Cardiac muscle cell (in vitro differentiated cells and primary cell): ENCODE results near the gene PLCB2. TPM values are rescaled to one million over a fixed set of nuclear protein-coding genes. Genes with fewer than 3 reads are reported as not detected.
A peak's percentile ranks its signal among the peaks of the same experiment; 100 is the strongest.

Experiments used
- DNase-seq, 2 donors: peaks; one replicate each; pipeline versions ENCODE4 v3.0.0 to v3.0.0-alpha.2; 2010 to 2017; ENCODE audit warnings: low read depth in 1 of 2, low spot score in 1 of 2
- H3K27ac ChIP-seq: fragments of 200-600 bp; sonication (generic); 2 replicates; pipeline ENCODE4 v1.5.1; 2016
- H3K27me3 ChIP-seq: fragments of 200-600 bp; sonication (generic); 2 replicates; pipeline ENCODE4 v1.6.0; 2016; ENCODE audit warnings: control low read depth
- H3K36me3 ChIP-seq: fragments of 200-600 bp; sonication (generic); 2 replicates; pipeline ENCODE4 v1.5.1; 2016; ENCODE audit warnings: control low read depth
- H3K4me1 ChIP-seq: fragments of 200-600 bp; sonication (generic); 2 replicates; pipeline ENCODE4 v1.8.1; 2017; ENCODE audit warnings: low read depth, mild to moderate bottlenecking, mixed run types
- H3K4me3 ChIP-seq: fragments of 200-600 bp; sonication (generic); 2 replicates; pipeline ENCODE4 v1.5.1; 2016; ENCODE audit warnings: mild to moderate bottlenecking
- H3K9me3 ChIP-seq: fragments of 200-600 bp; sonication (generic); 2 replicates; pipeline ENCODE4 v1.5.1; 2017; ENCODE audit warnings: low read depth, mild to moderate bottlenecking, control low read depth
- polyA plus RNA-seq: library from polyadenylated mRNA; unstranded; fragments of >200 nt; fragmentation: Nextera tagmentation; extraction: Ambion mirVana; gene quantifications from 2 replicates; pipeline ENCODE4 v1.2.1, GENCODE V29; 2016
- total RNA-seq: library from RNA; depleted of rRNA; stranded (reverse); fragments of >200 nt; gene quantifications from 2 replicates; pipeline ENCODE4 v1.2.3, GENCODE V29; 2016
- TF ChIP-seq, protein P1 (sequence below): IDR thresholded peaks from 2 replicates; pipeline ENCODE4 v1.5.1; 2012; ENCODE audit warnings: low read depth, mild to moderate bottlenecking, low read length

PLCB2 gene
- total and polyA plus RNA-seq, 2 experiments from 2014 or later: 28.3 to 41.2 TPM

DNA sequence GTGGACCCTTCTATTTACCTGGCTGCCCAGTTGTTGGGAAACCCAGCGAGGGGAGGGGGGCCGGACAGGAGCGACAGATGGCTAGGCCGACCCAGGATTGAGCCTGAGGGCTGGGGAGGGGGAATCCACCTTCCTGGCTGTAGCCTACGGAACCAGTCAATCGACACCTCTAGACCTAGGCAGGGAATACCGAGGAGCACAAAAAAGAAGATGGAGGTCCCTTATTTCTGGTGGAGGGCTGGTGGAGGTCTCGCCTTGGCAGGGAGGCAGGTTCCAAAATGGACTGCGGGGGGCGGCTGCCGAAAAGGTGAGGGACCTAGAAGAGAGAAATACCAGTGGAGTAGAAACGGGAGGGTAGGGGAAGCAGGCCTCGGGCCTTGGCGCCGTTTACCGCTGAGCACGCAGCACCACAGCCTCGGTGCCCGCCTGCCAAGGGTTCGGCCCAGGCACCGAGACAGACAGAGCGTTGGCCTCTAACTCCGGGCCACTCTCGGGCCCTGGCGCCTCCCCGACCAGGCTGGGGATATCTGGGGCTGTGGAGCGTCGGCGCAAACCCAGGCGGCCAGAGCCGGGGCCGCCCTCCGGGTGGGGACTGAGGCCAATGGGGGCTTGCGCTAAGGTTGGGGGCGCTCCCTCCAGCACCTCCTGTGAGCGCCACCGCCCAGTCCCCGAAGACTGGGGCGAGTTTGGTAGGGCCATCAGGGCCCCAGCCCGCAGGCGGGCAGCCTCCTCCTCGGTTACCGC, 26.5 kb downstream of the PLCB2 start:
- no peak overlapping the region for H3K27ac ChIP-seq
- H3K27me3 ChIP-seq: peaks cover 38% of the 10 kb centered on the region
- H3K9me3 ChIP-seq: no peaks in the 10 kb centered on the region
- H3K36me3 ChIP-seq: no peaks in the 10 kb centered on the region
- DNase-seq: no peak
- peak overlapping the region; percentile 34 for H3K4me3 ChIP-seq
- TF ChIP-seq, protein P1, sequence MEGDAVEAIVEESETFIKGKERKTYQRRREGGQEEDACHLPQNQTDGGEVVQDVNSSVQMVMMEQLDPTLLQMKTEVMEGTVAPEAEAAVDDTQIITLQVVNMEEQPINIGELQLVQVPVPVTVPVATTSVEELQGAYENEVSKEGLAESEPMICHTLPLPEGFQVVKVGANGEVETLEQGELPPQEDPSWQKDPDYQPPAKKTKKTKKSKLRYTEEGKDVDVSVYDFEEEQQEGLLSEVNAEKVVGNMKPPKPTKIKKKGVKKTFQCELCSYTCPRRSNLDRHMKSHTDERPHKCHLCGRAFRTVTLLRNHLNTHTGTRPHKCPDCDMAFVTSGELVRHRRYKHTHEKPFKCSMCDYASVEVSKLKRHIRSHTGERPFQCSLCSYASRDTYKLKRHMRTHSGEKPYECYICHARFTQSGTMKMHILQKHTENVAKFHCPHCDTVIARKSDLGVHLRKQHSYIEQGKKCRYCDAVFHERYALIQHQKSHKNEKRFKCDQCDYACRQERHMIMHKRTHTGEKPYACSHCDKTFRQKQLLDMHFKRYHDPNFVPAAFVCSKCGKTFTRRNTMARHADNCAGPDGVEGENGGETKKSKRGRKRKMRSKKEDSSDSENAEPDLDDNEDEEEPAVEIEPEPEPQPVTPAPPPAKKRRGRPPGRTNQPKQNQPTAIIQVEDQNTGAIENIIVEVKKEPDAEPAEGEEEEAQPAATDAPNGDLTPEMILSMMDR: no peak
- peaks cover 46% of the 10 kb centered on the region for H3K4me1 ChIP-seq

DNA sequence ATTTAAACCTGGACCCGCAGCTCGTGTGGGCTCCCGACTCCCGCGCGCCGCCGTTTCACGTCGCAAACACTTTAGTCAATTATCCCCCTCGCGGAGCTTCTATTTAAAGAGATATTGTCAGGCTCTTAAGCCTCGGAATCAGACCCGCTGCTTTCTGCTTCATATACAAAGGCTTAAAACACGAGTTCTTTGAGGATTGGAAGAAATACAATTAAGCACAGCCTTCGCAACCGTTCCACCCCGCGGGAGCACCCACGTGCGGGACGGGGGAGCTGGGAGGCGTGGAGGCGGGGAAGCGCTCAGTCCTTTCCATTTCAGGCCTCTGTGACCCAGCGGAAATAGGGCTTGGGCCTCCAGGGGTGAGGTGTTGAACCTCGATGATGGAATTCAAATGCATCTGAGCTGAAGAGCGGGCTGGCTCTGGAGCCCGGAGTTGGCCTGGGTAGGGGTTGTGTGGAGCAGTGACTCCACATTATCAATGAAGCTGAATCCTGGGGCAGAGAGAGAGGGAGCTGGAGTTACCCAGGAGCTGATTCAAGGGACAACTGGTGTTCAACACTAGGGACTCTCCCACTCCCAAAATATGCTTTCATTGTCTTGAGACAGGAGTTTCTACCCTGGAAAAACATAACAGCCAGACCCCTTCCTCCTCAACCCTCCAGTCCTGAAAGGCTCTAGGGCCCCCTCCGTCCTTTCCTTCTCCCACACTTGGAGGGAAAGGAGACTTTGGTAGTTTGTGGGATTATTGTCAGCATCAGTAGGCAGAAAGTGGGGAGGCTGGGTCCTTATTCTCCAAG, 27.3 kb downstream of the PLCB2 start:
- TF ChIP-seq, protein P1: no peak
- peaks cover 38% of the 10 kb centered on the region for H3K27me3 ChIP-seq
- no peaks in the 10 kb centered on the region for H3K36me3 ChIP-seq
- peak overlapping the region; percentile 34 for H3K4me3 ChIP-seq
- DNase-seq: no peak
- H3K27ac ChIP-seq: peak overlapping the region; percentile 27
- H3K4me1 ChIP-seq: peaks cover 38% of the 10 kb centered on the region
- no peaks in the 10 kb centered on the region for H3K9me3 ChIP-seq

DNA sequence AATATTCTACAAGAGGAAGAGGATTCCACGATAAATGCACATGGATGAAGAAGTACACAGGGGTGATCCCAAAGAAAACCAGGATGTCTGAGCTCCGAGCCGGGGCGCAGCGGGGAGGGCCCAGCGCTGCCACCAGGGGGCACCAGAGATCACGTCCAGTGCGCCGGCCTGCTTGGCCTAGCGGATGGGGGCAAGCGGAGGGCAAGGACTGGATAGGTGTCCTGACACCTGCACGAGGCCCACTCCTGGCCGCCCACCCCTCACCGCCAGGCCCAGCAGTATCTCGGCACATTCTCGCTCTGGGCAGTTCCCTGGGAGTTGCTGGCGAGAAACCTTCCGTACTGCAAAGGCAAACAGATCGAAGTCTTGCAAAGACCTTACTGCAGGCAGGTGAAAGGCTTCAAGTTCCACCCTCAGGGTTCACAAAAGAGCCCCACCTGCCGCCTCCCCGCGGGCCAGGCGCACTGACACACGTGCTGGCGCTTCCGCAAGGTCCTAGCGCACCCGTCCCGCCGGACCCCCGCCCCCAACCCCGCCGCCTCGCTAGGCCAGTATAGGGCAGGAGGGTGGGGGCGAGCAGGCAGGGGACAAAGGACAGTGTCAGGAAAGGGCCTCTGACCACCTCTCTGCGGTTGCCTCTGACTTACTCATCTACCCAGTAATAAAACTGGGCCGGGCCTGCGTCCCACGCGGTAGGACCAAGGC, 28.1 kb downstream of the PLCB2 start:
- H3K27me3 ChIP-seq: peaks cover 38% of the 10 kb centered on the region
- peak; percentile 65 to 85 for DNase-seq
- no peak overlapping the region for H3K27ac ChIP-seq
- no peaks in the 10 kb centered on the region for H3K9me3 ChIP-seq
- no peaks in the 10 kb centered on the region for H3K36me3 ChIP-seq
- TF ChIP-seq, protein P1: peak; percentile 98
- H3K4me3 ChIP-seq: no peak overlapping the region
- peaks cover 30% of the 10 kb centered on the region for H3K4me1 ChIP-seq

DNA sequence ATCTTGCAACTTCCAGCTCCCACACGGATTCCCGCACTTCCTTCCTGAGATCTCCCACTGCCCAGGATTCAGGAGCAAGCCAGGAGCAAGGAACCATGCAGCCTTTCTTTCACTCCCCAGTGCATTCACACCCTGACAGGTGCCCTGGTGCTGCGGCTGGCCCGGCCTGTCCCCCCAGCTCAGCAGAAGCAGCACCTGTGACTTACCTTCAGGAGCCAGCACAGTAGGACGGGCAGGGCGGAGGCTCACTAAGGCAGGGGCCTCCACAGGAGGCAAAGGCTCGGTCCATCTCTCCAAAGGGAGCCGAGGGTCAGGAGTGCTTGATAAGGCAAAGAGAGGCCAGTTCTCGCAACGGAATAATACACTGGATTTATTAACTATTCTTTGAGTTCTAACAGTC, 29.7 kb downstream of the PLCB2 start:
- no peak overlapping the region for H3K27ac ChIP-seq
- peaks cover 30% of the 10 kb centered on the region for H3K4me1 ChIP-seq
- no peaks in the 10 kb centered on the region for H3K9me3 ChIP-seq
- H3K27me3 ChIP-seq: peaks cover 28% of the 10 kb centered on the region
- H3K36me3 ChIP-seq: no peaks in the 10 kb centered on the region
- TF ChIP-seq, protein P1: no peak
- no peak overlapping the region for H3K4me3 ChIP-seq
- DNase-seq: no peak

- H3K27me3 ChIP-seq: peaks cover 23% of the 10 kb centered on the region
- H3K4me1 ChIP-seq: peaks cover 30% of the 10 kb centered on the region
- H3K9me3 ChIP-seq: no peaks in the 10 kb centered on the region
- TF ChIP-seq, protein P1: no peak
- H3K27ac ChIP-seq: no peak overlapping the region
- no peak for DNase-seq
- H3K36me3 ChIP-seq: no peaks in the 10 kb centered on the region
- no peak overlapping the region for H3K4me3 ChIP-seq
Observed at GRCh38 chr15:40277471-40277870, 30.3 kb downstream of the PLCB2 start.
